Natural killer cell (primary cell): Measurements from ENCODE around the gene TTC28. TPM values are rescaled to one million over a fixed set of nuclear protein-coding genes. Genes with fewer than 3 reads are reported as not detected.
A peak's percentile ranks its signal among the peaks of the same experiment; 100 is the strongest.

Experiments
- ATAC-seq, 3 donors: fragments of 150-1000 bp in 2 of 3; fragments of 200-7000 bp in 1 of 3; cut with Tn5 transposase; 1 replicate in 1 of 3; 2 replicates in 2 of 3; pipeline ENCODE4 v1.10.0; 2021; ENCODE audit warnings: mild to moderate bottlenecking in 2 of 3, moderate library complexity in 2 of 3
- DNase-seq, 2 donors: peaks; one replicate each; pipeline versions ENCODE4 v3.0.0 to v3.0.0-alpha.2; 2013 to 2021; ENCODE audit warnings: mixed read lengths in 1 of 2
- H3K27ac ChIP-seq: one replicate; pipeline ENCODE4 v1.5.1; 2013; ENCODE audit warnings: mild to moderate bottlenecking, low read length
- H3K27me3 ChIP-seq: one replicate; pipeline ENCODE4 v1.6.1; 2013; ENCODE audit warnings: low read length; ENCODE audit not compliant: control insufficient read depth, insufficient read depth
- H3K36me3 ChIP-seq: one replicate; pipeline ENCODE4 v1.6.1; 2013; ENCODE audit warnings: low read length; ENCODE audit not compliant: control insufficient read depth, insufficient read depth
- H3K4me1 ChIP-seq: one replicate; pipeline ENCODE4 v1.6.1; 2013; ENCODE audit warnings: low read length; ENCODE audit not compliant: control insufficient read depth, insufficient read depth
- H3K4me3 ChIP-seq: one replicate; pipeline ENCODE4 v1.5.1; 2013; ENCODE audit warnings: low read length
- H3K9me3 ChIP-seq: one replicate; pipeline ENCODE4 v1.6.1; 2013; ENCODE audit warnings: low read length; ENCODE audit not compliant: control insufficient read depth, insufficient read depth
- H3K27ac Mint-ChIP-seq, 2 donors: one replicate each; pipeline ENCODE4 v1.8.0; 2022; ENCODE audit warnings: mild to moderate bottlenecking in 2 of 2, mixed read lengths in 2 of 2, moderate library complexity in 1 of 2
- H3K27me3 Mint-ChIP-seq, 2 donors: one replicate each; pipeline ENCODE4 v1.8.0; 2022; ENCODE audit warnings: low read depth in 2 of 2, mixed read lengths in 2 of 2
- H3K36me3 Mint-ChIP-seq: one replicate; pipeline ENCODE4 v1.8.0; 2022; ENCODE audit warnings: mixed read lengths
- H3K4me1 Mint-ChIP-seq, 2 donors: one replicate each; pipeline ENCODE4 v1.8.0; 2022; ENCODE audit warnings: mixed read lengths in 2 of 2
- H3K4me3 Mint-ChIP-seq: one replicate; pipeline ENCODE4 v1.8.0; 2022; ENCODE audit warnings: mild to moderate bottlenecking, moderate library complexity, mixed read lengths
- H3K9me3 Mint-ChIP-seq, 2 donors: one replicate each; pipeline ENCODE4 v1.8.0; 2022; ENCODE audit warnings: mixed read lengths in 2 of 2
- CTCF ChIP-seq: fragments of 200-600 bp; IDR thresholded peaks from one replicate; pipeline ENCODE4 v1.8.0; 2022; ENCODE audit warnings: antibody characterized with exemption
- WGBS: methylation state at CpG from one replicate; pipeline ENCODE4 v1.1.7; 2013; ENCODE audit warnings: missing lambda C conversion rate; ENCODE audit not compliant: insufficient coverage; 5-methylcytosine and 5-hydroxymethylcytosine counted together
- intact Hi-C: fragments of 100-400 bp; cut with micrococcal nuclease; formaldehyde crosslinking; loops from one replicate; pipeline ENCODE4 v1.14.2; 2022
- total RNA-seq, 4 donors: library from RNA; stranded (reverse); fragments of 120-200 nt in 1 of 4; gene quantifications; one replicate each; pipeline versions ENCODE4 v1.2.3 to v1.2.4, GENCODE V29; 2013 to 2022

Gene TTC28
- total RNA-seq, 3 donors from 2014 or later (not counting 1 experiment from before 2014, with no cell fraction given): 4.1 to 10.0 (median 8.6) TPM

- Histone ChIP-seq H3K27ac (no peak overlapping the region), H3K4me1 (peaks cover 6% of the 10 kb centered on the region), H3K27me3 (no peaks in the 10 kb centered on the region), H3K9me3 (no peaks in the 10 kb centered on the region), H3K4me3 (no peak overlapping the region), H3K36me3 (no peaks in the 10 kb centered on the region)
- H3K27ac Mint-ChIP-seq: no peak overlapping the region
- H3K9me3 Mint-ChIP-seq: no peaks in the 10 kb centered on the region
- peaks cover 0 to 5% of the 10 kb centered on the region in 2 donors for H3K4me1 Mint-ChIP-seq
- no peak overlapping the region for H3K4me3 Mint-ChIP-seq
- WGBS: 91% methylated on average over 12 of the region's 12 CpGs
- intact Hi-C loops: no loop called here
- no peak for ATAC-seq
- TF ChIP-seq CTCF: no peak
- H3K36me3 Mint-ChIP-seq: no peaks in the 10 kb centered on the region
- peak in 1 of 2 donors; percentile 2 for DNase-seq
- H3K27me3 Mint-ChIP-seq: no peaks in the 10 kb centered on the region
These were observed 688.8 kb downstream of the TTC28 start for GRCh38 chr22:27990879-27991278.

- 92% methylated on average over 14 of the region's 15 CpGs for WGBS
- Mint-ChIP-seq H3K9me3 (no peaks in the 10 kb centered on the region), H3K4me3 (no peak overlapping the region), H3K27ac (no peak overlapping the region), H3K36me3 (no peaks in the 10 kb centered on the region), H3K27me3 (no peaks in the 10 kb centered on the region), H3K4me1 (peaks cover 0 to 5% of the 10 kb centered on the region in 2 donors)
- no peak for ATAC-seq
- Histone ChIP-seq H3K4me1 (peaks cover 6% of the 10 kb centered on the region), H3K4me3 (no peak overlapping the region), H3K27me3 (no peaks in the 10 kb centered on the region), H3K9me3 (no peaks in the 10 kb centered on the region), H3K36me3 (no peaks in the 10 kb centered on the region), H3K27ac (no peak overlapping the region)
- DNase-seq: peak in 1 of 2 donors; percentile 1
- no peak for TF ChIP-seq CTCF
- intact Hi-C loops: no loop called here
These were observed 689.2 kb downstream of the TTC28 start for GRCh38 chr22:27990451-27990840.

GRCh38 chr22:27989758-27990450 lies 689.7 kb downstream of the TTC28 start:
- no peaks in the 10 kb centered on the region for H3K36me3 Mint-ChIP-seq
- H3K9me3 ChIP-seq: no peaks in the 10 kb centered on the region
- no peak for DNase-seq
- 96% methylated on average over 14 of the region's 15 CpGs for WGBS
- H3K27ac ChIP-seq: no peak overlapping the region
- peaks cover 6% of the 10 kb centered on the region for H3K4me1 ChIP-seq
- H3K4me3 ChIP-seq: no peak overlapping the region
- no peaks in the 10 kb centered on the region for H3K27me3 ChIP-seq
- no peaks in the 10 kb centered on the region for H3K9me3 Mint-ChIP-seq
- H3K4me1 Mint-ChIP-seq: peaks cover 0 to 5% of the 10 kb centered on the region in 2 donors
- H3K27ac Mint-ChIP-seq: no peak overlapping the region
- no peak for ATAC-seq
- intact Hi-C loops: no loop called here
- H3K27me3 Mint-ChIP-seq: no peaks in the 10 kb centered on the region
- no peak overlapping the region for H3K4me3 Mint-ChIP-seq
- H3K36me3 ChIP-seq: no peaks in the 10 kb centered on the region
- TF ChIP-seq CTCF: no peak

GRCh38 chr22:27988704-27989103 lies 690.9 kb downstream of the TTC28 start:
- Mint-ChIP-seq H3K4me1 (peaks cover 0 to 5% of the 10 kb centered on the region in 2 donors), H3K36me3 (no peaks in the 10 kb centered on the region), H3K4me3 (no peak overlapping the region), H3K27me3 (no peaks in the 10 kb centered on the region), H3K27ac (no peak overlapping the region), H3K9me3 (no peaks in the 10 kb centered on the region)
- peaks cover 6% of the 10 kb centered on the region for H3K4me1 ChIP-seq
- no peaks in the 10 kb centered on the region for H3K36me3 ChIP-seq
- no peak overlapping the region for H3K27ac ChIP-seq
- no peak overlapping the region for H3K4me3 ChIP-seq
- ATAC-seq: no peak
- intact Hi-C loops: no loop called here
- TF ChIP-seq CTCF: no peak
- no peaks in the 10 kb centered on the region for H3K9me3 ChIP-seq
- no peaks in the 10 kb centered on the region for H3K27me3 ChIP-seq
- WGBS: 94% methylated on average over 7 of the region's 7 CpGs
- DNase-seq: no peak
